HL-60 (cell line): Measurements from ENCODE around the gene ARHGAP25.

Source experiments
- DNase-seq, 2 experiments: peaks; one replicate each; pipeline ENCODE4 v3.0.0-alpha.2; 2010 to 2020; ENCODE audit warnings: low read depth in 1 of 2, low spot score in 1 of 2
- H3K27ac ChIP-seq: fragments of 250-450 bp; sonication (Bioruptor Pico); replicated peaks from 2 replicates; pipeline ENCODE4 v1.5.1; 2020; ENCODE audit warnings: mild to moderate bottlenecking, moderate library complexity
- H3K27me3 ChIP-seq: fragments of 250-450 bp; sonication (Bioruptor Pico); 2 replicates; pipeline ENCODE4 v1.5.1; 2021; ENCODE audit warnings: mild to moderate bottlenecking, moderate library complexity; ENCODE audit not compliant: insufficient read depth, poor library complexity, severe bottlenecking
- H3K4me3 ChIP-seq: replicated peaks from 2 replicates; pipeline ENCODE4 v1.5.1; 2011; ENCODE audit warnings: mild to moderate bottlenecking, control low read depth, low read length; ENCODE audit not compliant: insufficient read depth
- CTCF ChIP-seq: IDR thresholded peaks from one replicate; pipeline ENCODE4 v1.5.1; 2011; ENCODE audit warnings: low read length, control low read depth, inconsistent platforms; ENCODE audit not compliant: insufficient read depth
- GABPA ChIP-seq: IDR thresholded peaks from 2 replicates; pipeline ENCODE4 v1.6.1; 2012; ENCODE audit warnings: low read depth
- POLR2AphosphoS5 ChIP-seq: IDR thresholded peaks from 2 replicates; pipeline ENCODE4 v1.6.1; 2012; ENCODE audit warnings: low read depth
- SPI1 ChIP-seq: IDR thresholded peaks from 2 replicates; pipeline ENCODE4 v1.6.1; 2012; ENCODE audit warnings: low read depth, mild to moderate bottlenecking, borderline replicate concordance
- TF ChIP-seq, protein P1 (sequence below): IDR thresholded peaks from 2 replicates; pipeline ENCODE4 v1.6.1; 2012; ENCODE audit warnings: low read depth; ENCODE audit not compliant: insufficient replicate concordance

ARHGAP25 gene

DNA sequence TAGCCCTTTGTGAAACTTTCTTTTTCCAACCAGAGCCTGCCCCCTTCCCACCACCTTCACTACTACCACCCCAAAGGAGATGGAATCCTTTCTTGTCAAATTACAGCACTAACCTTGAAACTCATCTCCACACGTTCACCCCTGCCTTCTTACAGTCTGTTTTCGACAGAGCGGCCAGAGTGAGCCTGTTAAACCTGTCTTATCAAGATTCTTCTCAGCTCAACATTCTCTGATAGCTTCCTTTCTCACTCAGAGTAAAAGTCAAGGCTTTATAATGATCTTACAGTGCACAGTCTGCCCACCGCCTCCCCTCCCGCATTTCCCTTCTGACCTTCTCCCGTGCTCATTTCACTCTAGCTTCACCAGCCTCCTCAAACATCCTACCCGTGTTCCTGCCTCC, 56.0 kb downstream of the ARHGAP25 start:
- Histone ChIP-seq H3K27ac (no peak overlapping the region), H3K4me3 (no peak overlapping the region), H3K27me3 (no peaks in the 10 kb centered on the region)
- no peak for TF ChIP-seq CTCF
- no peak for DNase-seq

DNA sequence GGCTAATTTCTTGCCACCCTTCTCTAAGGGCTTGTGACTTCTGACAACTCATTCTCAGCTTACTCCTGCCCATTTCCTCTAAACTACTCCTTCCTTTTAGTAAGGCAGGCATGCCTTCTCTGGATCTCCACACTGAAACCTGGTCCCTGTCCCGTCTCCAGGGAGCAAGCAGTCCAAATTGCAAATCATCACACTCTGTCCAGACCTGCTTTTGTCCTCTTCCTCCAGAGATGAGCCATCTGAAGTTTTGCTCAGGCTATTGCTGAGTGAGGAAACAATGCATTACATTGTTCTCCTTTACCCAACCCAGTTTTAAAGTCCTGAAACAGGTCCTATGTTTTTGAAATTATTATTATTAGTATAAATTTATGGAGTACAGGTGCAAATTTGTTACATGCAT, 57.3 kb downstream of the ARHGAP25 start:
- Histone ChIP-seq H3K4me3 (no peak overlapping the region), H3K27me3 (no peaks in the 10 kb centered on the region), H3K27ac (no peak overlapping the region)
- no peak for DNase-seq
- TF ChIP-seq GABPA (no peak), SPI1 (no peak), POLR2AphosphoS5 (no peak), CTCF (no peak)
- TF ChIP-seq, protein P1, sequence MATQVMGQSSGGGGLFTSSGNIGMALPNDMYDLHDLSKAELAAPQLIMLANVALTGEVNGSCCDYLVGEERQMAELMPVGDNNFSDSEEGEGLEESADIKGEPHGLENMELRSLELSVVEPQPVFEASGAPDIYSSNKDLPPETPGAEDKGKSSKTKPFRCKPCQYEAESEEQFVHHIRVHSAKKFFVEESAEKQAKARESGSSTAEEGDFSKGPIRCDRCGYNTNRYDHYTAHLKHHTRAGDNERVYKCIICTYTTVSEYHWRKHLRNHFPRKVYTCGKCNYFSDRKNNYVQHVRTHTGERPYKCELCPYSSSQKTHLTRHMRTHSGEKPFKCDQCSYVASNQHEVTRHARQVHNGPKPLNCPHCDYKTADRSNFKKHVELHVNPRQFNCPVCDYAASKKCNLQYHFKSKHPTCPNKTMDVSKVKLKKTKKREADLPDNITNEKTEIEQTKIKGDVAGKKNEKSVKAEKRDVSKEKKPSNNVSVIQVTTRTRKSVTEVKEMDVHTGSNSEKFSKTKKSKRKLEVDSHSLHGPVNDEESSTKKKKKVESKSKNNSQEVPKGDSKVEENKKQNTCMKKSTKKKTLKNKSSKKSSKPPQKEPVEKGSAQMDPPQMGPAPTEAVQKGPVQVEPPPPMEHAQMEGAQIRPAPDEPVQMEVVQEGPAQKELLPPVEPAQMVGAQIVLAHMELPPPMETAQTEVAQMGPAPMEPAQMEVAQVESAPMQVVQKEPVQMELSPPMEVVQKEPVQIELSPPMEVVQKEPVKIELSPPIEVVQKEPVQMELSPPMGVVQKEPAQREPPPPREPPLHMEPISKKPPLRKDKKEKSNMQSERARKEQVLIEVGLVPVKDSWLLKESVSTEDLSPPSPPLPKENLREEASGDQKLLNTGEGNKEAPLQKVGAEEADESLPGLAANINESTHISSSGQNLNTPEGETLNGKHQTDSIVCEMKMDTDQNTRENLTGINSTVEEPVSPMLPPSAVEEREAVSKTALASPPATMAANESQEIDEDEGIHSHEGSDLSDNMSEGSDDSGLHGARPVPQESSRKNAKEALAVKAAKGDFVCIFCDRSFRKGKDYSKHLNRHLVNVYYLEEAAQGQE = no peak

- H3K27ac ChIP-seq = no peak overlapping the region
Observed at GRCh38 chr2:68792751-68793150, 58.1 kb downstream of the ARHGAP25 start.

More at GRCh38 chr2:68792751-68793150, 58.1 kb downstream of the ARHGAP25 start:
- DNase-seq = no peak
- H3K27me3 ChIP-seq = no peaks in the 10 kb centered on the region
- TF ChIP-seq, protein P1 = no peak
- TF ChIP-seq POLR2AphosphoS5 = no peak
- TF ChIP-seq SPI1 = no peak
- no peak for TF ChIP-seq GABPA
- TF ChIP-seq CTCF = no peak
- H3K4me3 ChIP-seq = no peak overlapping the region
